HepG2 (cell line): ENCODE data around the gene CDC25C. TPM values are rescaled to one million over a fixed set of nuclear protein-coding genes. Genes with fewer than 3 reads are reported as not detected.

Experiments
- ATAC-seq: fragments of 200-7000 bp; cut with Tn5 transposase; 3 replicates; pipeline ENCODE4 v1.9.1; 2020; ENCODE audit warnings: mild to moderate bottlenecking, moderate library complexity
- BruUV-seq: library from RNA; stranded (reverse); fragments of 400-500 nt; replicated peaks from 2 replicates; lab custom pipeline; 2021; lab: Mats Ljungman, UMichigan
- CTCF ChIA-PET: fragments of 300-600 bp; formaldehyde crosslinking; extraction: SDS; loops from one replicate; lab custom pipeline; 2021; ENCODE audit warnings: low total read pairs, inconsistent platforms, low intra/inter-chr PET ratio; lab: Yijun Ruan, JAX
- POLR2A ChIA-PET: fragments of 350-600 bp; sonication (Branson Sonifier 250); formaldehyde crosslinking; loops from one replicate; lab custom pipeline; 2020; ENCODE audit warnings: antibody characterized with exemption, inconsistent platforms; lab: Yijun Ruan, JAX
- DNase-seq: peaks from one replicate; pipeline ENCODE4 v3.0.0-alpha.2; 2015; ENCODE audit warnings: low spot score
- FAIRE-seq: peaks from 3 replicates; lab custom pipeline; 2011; peaks lifted over from hg19 to GRCh38; lab: Jason Lieb, UNC
- H2AFZ ChIP-seq: one replicate; pipeline ENCODE4 v1.6.1; 2011; ENCODE audit warnings: low read length, inconsistent platforms
- H3K27ac ChIP-seq: fragments of 300-600 bp; 3 replicates; pipeline ENCODE4 v1.8.0; 2011; ENCODE audit warnings: mixed run types, mild to moderate bottlenecking, mixed read lengths, low read length, inconsistent platforms; ENCODE audit not compliant: insufficient read depth; ENCODE audit errors: extremely low read length
- H3K27me3 ChIP-seq, 2 experiments: fragments of 200-600 bp in 1 of 2; 2 replicates in 1 of 2; 3 replicates in 1 of 2; pipeline versions ENCODE4 v1.6.0 to v1.8.0; 2011; ENCODE audit warnings: low read length in 2 of 2, mild to moderate bottlenecking in 2 of 2, moderate library complexity in 2 of 2, inconsistent platforms in 1 of 2; ENCODE audit not compliant: insufficient read depth in 2 of 2, control insufficient read depth in 1 of 2
- H3K36me3 ChIP-seq, 2 experiments: fragments of 200-600 bp in 1 of 2; replicated peaks in 1 of 2; 2 replicates in 1 of 2; 3 replicates in 1 of 2; pipeline versions ENCODE4 v1.5.1 to v1.8.0; 2011; ENCODE audit warnings: low read length in 2 of 2, inconsistent platforms in 1 of 2; ENCODE audit not compliant: insufficient read depth in 2 of 2, control insufficient read depth in 1 of 2
- H3K4me1 ChIP-seq: 2 replicates; pipeline ENCODE4 v1.5.1; 2012; ENCODE audit warnings: low read length, inconsistent platforms; ENCODE audit not compliant: insufficient read depth
- H3K4me2 ChIP-seq: 2 replicates; pipeline ENCODE4 v1.6.0; 2011; ENCODE audit warnings: low read depth, low read length, inconsistent platforms
- H3K4me3 ChIP-seq, 3 experiments: fragments of 200-600 bp in 1 of 3; sonication (generic), shearing (Covaris generic) in 1 of 3; replicated peaks in 1 of 3; 2 replicates each; pipeline ENCODE4 v1.5.1; 2011 to 2016; ENCODE audit warnings: low read length in 3 of 3, inconsistent platforms in 2 of 3, low read depth in 2 of 3, mild to moderate bottlenecking in 2 of 3, control low read depth in 1 of 3, mixed read lengths in 1 of 3; ENCODE audit not compliant: insufficient read depth in 1 of 3
- H3K79me2 ChIP-seq: one replicate; pipeline ENCODE4 v1.6.1; 2011; ENCODE audit warnings: low read length, inconsistent platforms; ENCODE audit not compliant: insufficient read depth
- H3K9ac ChIP-seq: 2 replicates; pipeline ENCODE4 v1.6.0; 2011; ENCODE audit warnings: mild to moderate bottlenecking, low read depth, low read length, inconsistent platforms; ENCODE audit not compliant: insufficient read depth
- H3K9me3 ChIP-seq: 2 replicates; pipeline ENCODE4 v1.5.1; 2012; ENCODE audit warnings: mild to moderate bottlenecking, low read length
- H4K20me1 ChIP-seq: 2 replicates; pipeline ENCODE4 v1.6.0; 2011; ENCODE audit warnings: inconsistent platforms, mild to moderate bottlenecking, low read length, moderate library complexity; ENCODE audit not compliant: insufficient read depth
- EP300 ChIP-seq, 3 experiments: sonication (generic) in 1 of 3; formaldehyde crosslinking in 1 of 3; IDR thresholded peaks; 2 replicates each; pipeline versions ENCODE4 v1.5.1 to v1.6.1; 2011 to 2020; ENCODE audit warnings: low read depth in 2 of 3, low read length in 2 of 3, borderline replicate concordance in 1 of 3, improper control_type of control experiment in 1 of 3, mild to moderate bottlenecking in 1 of 3, missing genetic modification reagents in 1 of 3, moderate library complexity in 1 of 3
- HNF4A ChIP-seq: sonication (generic); formaldehyde crosslinking; IDR thresholded peaks from 2 replicates; pipeline ENCODE4 v1.4.0; 2020; ENCODE audit warnings: missing genetic modification reagents
- MXI1 ChIP-seq: IDR thresholded peaks from 3 replicates; pipeline ENCODE4 v1.6.1; 2012; ENCODE audit warnings: low read depth, low read length, inconsistent platforms, borderline replicate concordance
- TCF7 ChIP-seq: sonication (generic); IDR thresholded peaks from 2 replicates; pipeline ENCODE4 v1.6.1; 2016; ENCODE audit warnings: antibody characterized with exemption, low read depth
- ZNF362 ChIP-seq: sonication (generic); formaldehyde crosslinking; IDR thresholded peaks from 2 replicates; pipeline ENCODE4 v1.4.0; 2020; ENCODE audit warnings: missing genetic modification reagents, mild to moderate bottlenecking, borderline replicate concordance
- ZUFSP ChIP-seq: sonication (generic); formaldehyde crosslinking; IDR thresholded peaks from 2 replicates; pipeline ENCODE4 v1.9.0; 2021; ENCODE audit warnings: missing genetic modification reagents, mild to moderate bottlenecking, borderline replicate concordance
- WGBS: methylation state at CpG from one replicate; pipeline ENCODE4 v1.1.6; 2017; ENCODE audit warnings: low lambda C conversion rate; 5-methylcytosine and 5-hydroxymethylcytosine counted together
- in situ Hi-C: cut with HindIII; loops from 2 replicates; pipeline ENCODE4 v1.10.0; 2017; ENCODE audit warnings: low pct_unique_long_range_greater_than_20kb; ENCODE audit not compliant: extremely low pct_ligation_motif_present
- intact Hi-C: fragments of 100-400 bp; cut with micrococcal nuclease; formaldehyde crosslinking; loops from one replicate; pipeline ENCODE4 v1.10.0; 2022; ENCODE audit not compliant: unreplicated experiment
- polyA plus RNA-seq, 8 experiments: library from polyadenylated mRNA; depleted of rRNA in 3 of 8; stranded (reverse) in 7 of 8; unstranded in 1 of 8; fragments of >200 nt; fragmentation: Illumina TruSeq in 4 of 8; extraction: Trizol in 4 of 8; gene quantifications; 2 replicates each; pipeline versions ENCODE4 v1.2.1 to v1.2.3, GENCODE V29; 2011 to 2016; ENCODE audit warnings: low read depth in 4 of 8, missing spikeins in 1 of 8, mixed read lengths in 1 of 8; ENCODE audit not compliant: insufficient read depth in 1 of 8
- total RNA-seq, 5 experiments: library from RNA; depleted of rRNA; stranded (reverse); fragments of >200 nt; fragmentation: Illumina TruSeq; extraction: Trizol; gene quantifications; 2 replicates each; pipeline ENCODE4 v1.2.3, GENCODE V29; 2016; ENCODE audit warnings: low read depth in 1 of 5

The CDC25C gene
- total and polyA plus RNA-seq, 2 of the 13 experiments (the other 11 are each of a cell fraction or from before 2014, with no cell fraction given): 17.7 to 27.6 TPM

DNA sequence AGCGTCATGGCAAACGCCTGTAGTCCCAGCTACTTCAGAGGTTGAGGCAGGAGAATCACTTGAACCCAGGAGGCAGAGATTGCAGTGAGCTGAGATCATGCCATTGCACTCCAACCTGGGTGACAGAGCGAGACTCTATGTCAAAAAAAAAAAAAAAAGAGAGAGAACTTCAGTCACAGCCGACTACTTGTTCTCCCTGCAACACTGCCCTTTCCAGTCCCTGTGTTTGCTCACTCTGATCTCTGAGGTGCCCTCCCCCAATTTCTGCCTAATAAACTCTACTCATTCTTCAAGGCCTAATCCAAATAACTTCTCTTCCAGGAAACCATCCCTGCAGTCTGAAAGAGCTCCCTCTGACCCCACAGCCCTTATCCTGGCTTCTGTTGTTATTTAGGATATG, 85.3 kb downstream of the CDC25C start:
- WGBS: 0% methylated on average over 4 of the region's 4 CpGs
- H2AFZ ChIP-seq: no peak overlapping the region
- no peak overlapping the region for H3K9ac ChIP-seq
- DNase-seq (peak; percentile 56), ATAC-seq (peak; percentile 46), FAIRE-seq (no peak)
- no peak overlapping the region for H3K4me3 ChIP-seq
- H3K4me1 ChIP-seq: peaks cover 50% of the 10 kb centered on the region
- ChIA-PET CTCF (no interaction called here), POLR2A (interaction anchor here (0.6 kb wide), 1 partner anchor 159 kb away, joined by 4 read pairs; no protein-coding TSS in a partner anchor)
- H3K27ac ChIP-seq: no peak overlapping the region
- H4K20me1 ChIP-seq: no peaks in the 10 kb centered on the region
- in situ Hi-C loops (no loop called here), intact Hi-C loops (no loop called here)
- H3K9me3 ChIP-seq: no peaks in the 10 kb centered on the region
- BruUV-seq: no TSS peak
- peak overlapping the region; percentile 48 for H3K4me2 ChIP-seq
- H3K36me3 ChIP-seq: no peaks in the 10 kb centered on the region
- TF ChIP-seq ZNF362: peak; percentile 84
- TF ChIP-seq ZUFSP (CRISPR knock-in tag): no peak
- TF ChIP-seq TCF7: 0 out of 2 replicates have a peak, but pooled peaks have one; percentile 13
- no peak for TF ChIP-seq MXI1
- 0 out of 2 replicates have a peak, but pooled peaks have one; percentile 12 for TF ChIP-seq HNF4A (CRISPR knock-in tag)
- peak in 1 of 2 experiments; percentile 28; a peak in 1 of 4 replicates for TF ChIP-seq EP300 (IDR thresholded peaks at IDR 0.05; ENCODE audit: low read depth in 2 of 2, low read length in 2 of 2)
- no peak for TF ChIP-seq EP300 (CRISPR knock-in tag; IDR thresholded peaks at IDR 0.05; ENCODE audit: borderline replicate concordance)
- TF ChIP-seq, all 625 proteins: peak for 4
- Histone ChIP-seq H3K27me3 (peaks cover 0 to 18% of the 10 kb centered on the region in 2 experiments; a peak in 3 of 5 replicates), H3K79me2 (no peaks in the 10 kb centered on the region)
